PC-3 (cell line): ENCODE measurements around the gene SULT1C3. TPM values are rescaled to one million over a fixed set of nuclear protein-coding genes. Genes with fewer than 3 reads are reported as not detected.

Source experiments
- ATAC-seq: fragments of 200-7000 bp; cut with Tn5 transposase; 2 replicates; pipeline ENCODE4 v1.9.1; 2020; ENCODE audit warnings: mild to moderate bottlenecking, moderate library complexity
- BruUV-seq: library from RNA; stranded (reverse); fragments of 400-500 nt; replicated peaks from 2 replicates; lab custom pipeline; 2021; lab: Mats Ljungman, UMichigan
- CTCF ChIA-PET: fragments of 300-600 bp; sonication (Branson Sonifier 250); formaldehyde crosslinking; loops from one replicate; lab custom pipeline; 2022; ENCODE audit warnings: antibody characterized with exemption; lab: Charles Lee
- POLR2A ChIA-PET: fragments of 300-600 bp; sonication (Branson Sonifier 250); formaldehyde crosslinking; loops from one replicate; lab custom pipeline; 2022; ENCODE audit warnings: antibody characterized with exemption; ENCODE audit not compliant: unreplicated experiment; lab: Charles Lee
- DNase-seq: peaks from one replicate; pipeline ENCODE4 v3.0.0-alpha.2; 2015
- H2AFZ ChIP-seq: fragments of 300-600 bp; sonication (generic); 2 replicates; pipeline ENCODE4 v1.6.0; 2016; ENCODE audit warnings: antibody characterized with exemption, low read length
- H3F3A ChIP-seq: fragments of 300-600 bp; sonication (generic); one replicate; pipeline ENCODE4 v1.6.0; 2017; ENCODE audit warnings: antibody characterized with exemption, low read length, control low read depth, mild to moderate bottlenecking; ENCODE audit not compliant: unreplicated experiment
- H3K27ac ChIP-seq: fragments of 300-600 bp; sonication (generic); 2 replicates; pipeline ENCODE4 v1.5.1; 2016; ENCODE audit warnings: mild to moderate bottlenecking, low read length
- H3K27me3 ChIP-seq: fragments of 300-600 bp; sonication (generic); 2 replicates; pipeline ENCODE4 v1.6.1; 2016; ENCODE audit warnings: low read length, mixed read lengths
- H3K36me3 ChIP-seq: fragments of 300-600 bp; sonication (generic); 2 replicates; pipeline ENCODE4 v1.6.1; 2016; ENCODE audit warnings: low read depth, mixed run types, low read length, mixed read lengths
- H3K4me1 ChIP-seq: fragments of 300-600 bp; sonication (generic); 2 replicates; pipeline ENCODE4 v1.5.1; 2016; ENCODE audit warnings: low read length; ENCODE audit not compliant: insufficient read depth
- H3K4me2 ChIP-seq: fragments of 300-600 bp; sonication (generic); 2 replicates; pipeline ENCODE4 v1.6.0; 2016; ENCODE audit warnings: low read length
- H3K4me3 ChIP-seq: fragments of 300-600 bp; sonication (generic); 2 replicates; pipeline ENCODE4 v1.5.1; 2016; ENCODE audit warnings: mild to moderate bottlenecking, low read length, mixed read lengths
- H3K79me2 ChIP-seq: fragments of 300-600 bp; sonication (generic); 2 replicates; pipeline ENCODE4 v1.6.1; 2017; ENCODE audit warnings: low read length, mixed read lengths
- H3K9ac ChIP-seq: fragments of 300-600 bp; sonication (generic); 2 replicates; pipeline ENCODE4 v1.6.0; 2016; ENCODE audit warnings: mild to moderate bottlenecking, low read length
- H3K9me2 ChIP-seq: fragments of 300-600 bp; sonication (generic); replicated peaks from 2 replicates; pipeline ENCODE4 v1.6.1; 2016; ENCODE audit warnings: mixed run types, low read length, mixed read lengths
- H3K9me3 ChIP-seq: fragments of 300-600 bp; sonication (generic); 2 replicates; pipeline ENCODE4 v1.6.1; 2016; ENCODE audit warnings: low read length, mixed read lengths
- H4K20me1 ChIP-seq: fragments of 300-600 bp; sonication (generic); 2 replicates; pipeline ENCODE4 v1.6.1; 2016; ENCODE audit warnings: low read length, mixed read lengths
- CTCF ChIP-seq: fragments of 300-600 bp; sonication (generic); conservative IDR thresholded peaks from 2 replicates; pipeline ENCODE4 v1.5.1; 2017; ENCODE audit warnings: antibody characterized with exemption, low read depth, mild to moderate bottlenecking, low read length
- EZH2 ChIP-seq: fragments of 300-600 bp; sonication (generic); IDR thresholded peaks from one replicate; pipeline ENCODE4 v1.6.1; 2017; ENCODE audit warnings: antibody characterized with exemption, mild to moderate bottlenecking, low read length; ENCODE audit not compliant: unreplicated experiment
- EZH2phosphoT487 ChIP-seq: fragments of 300-600 bp; sonication (generic); IDR thresholded peaks from 2 replicates; pipeline ENCODE4 v1.6.1; 2018; ENCODE audit warnings: mild to moderate bottlenecking, antibody characterized with exemption, low read length, borderline replicate concordance
- intact Hi-C: fragments of 100-400 bp; cut with micrococcal nuclease; formaldehyde crosslinking; loops from 2 replicates; pipeline ENCODE4 v1.9.0; 2023
- total RNA-seq: library from RNA; depleted of rRNA; stranded (reverse); fragments of >200 nt; gene quantifications from 2 replicates; pipeline ENCODE4 v1.2.3, GENCODE V29; 2014

SULT1C3 gene
- total RNA-seq, 1 experiment from 2014 or later, result not detected

- POLR2A ChIA-PET, result interaction anchor here (0.6 kb wide), 1 partner anchor 358 kb away, joined by 11 read pairs; no protein-coding TSS in a partner anchor
- H3K9ac ChIP-seq, result no peak overlapping the region
- H2AFZ ChIP-seq, result peak overlapping the region; percentile 48
- H3K36me3 ChIP-seq, result no peaks in the 10 kb centered on the region
- no peak overlapping the region for H3K4me2 ChIP-seq
- H4K20me1 ChIP-seq, result no peaks in the 10 kb centered on the region
- no peak overlapping the region for H3K4me3 ChIP-seq
- BruUV-seq, result no TSS peak
- H3K27me3 ChIP-seq, result no peaks in the 10 kb centered on the region
- H3K4me1 ChIP-seq, result peaks cover 19% of the 10 kb centered on the region
- DNase-seq, result no peak
- intact Hi-C loops, result loop anchor here (5.0 to 10.0 kb wide), 3 partner anchors 53 to 255 kb away; partner anchors contain the start of gene GCC2
- TF ChIP-seq EZH2 (no peak), CTCF (no peak), EZH2phosphoT487 (no peak)
- H3K27ac ChIP-seq, result no peak overlapping the region
- H3K9me3 ChIP-seq, result no peaks in the 10 kb centered on the region
- H3K9me2 ChIP-seq, result no peaks in the 10 kb centered on the region
- no peaks in the 10 kb centered on the region for H3F3A ChIP-seq
- ATAC-seq, result peak; percentile 16; the same call in 1 of the 2 replicates
- H3K79me2 ChIP-seq, result no peaks in the 10 kb centered on the region
- CTCF ChIA-PET, result no interaction called here
These were observed 20.1 kb upstream of the SULT1C3 start for GRCh38 chr2:108219688-108220087.

- Histone ChIP-seq H3K27ac (no peak overlapping the region), H3K4me1 (peaks cover 19% of the 10 kb centered on the region), H3K36me3 (no peaks in the 10 kb centered on the region), H3K79me2 (no peaks in the 10 kb centered on the region), H4K20me1 (no peaks in the 10 kb centered on the region), H3K9me2 (no peaks in the 10 kb centered on the region), H3F3A (no peaks in the 10 kb centered on the region), H2AFZ (no peak overlapping the region), H3K4me2 (no peak overlapping the region), H3K27me3 (no peaks in the 10 kb centered on the region), H3K9me3 (no peaks in the 10 kb centered on the region), H3K4me3 (no peak overlapping the region), H3K9ac (no peak overlapping the region)
- intact Hi-C loops, result no loop called here
- CTCF ChIA-PET, result no interaction called here
- no peak for TF ChIP-seq EZH2
- no peak for TF ChIP-seq EZH2phosphoT487
- TF ChIP-seq CTCF, result no peak
- no peak for ATAC-seq
- POLR2A ChIA-PET, result interaction anchor here (0.6 kb wide), 1 partner anchor 358 kb away, joined by 11 read pairs; no protein-coding TSS in a partner anchor
- no peak for DNase-seq
- BruUV-seq, result no TSS peak
These were observed 19.6 kb upstream of the SULT1C3 start for GRCh38 chr2:108220191-108220590.

DNA sequence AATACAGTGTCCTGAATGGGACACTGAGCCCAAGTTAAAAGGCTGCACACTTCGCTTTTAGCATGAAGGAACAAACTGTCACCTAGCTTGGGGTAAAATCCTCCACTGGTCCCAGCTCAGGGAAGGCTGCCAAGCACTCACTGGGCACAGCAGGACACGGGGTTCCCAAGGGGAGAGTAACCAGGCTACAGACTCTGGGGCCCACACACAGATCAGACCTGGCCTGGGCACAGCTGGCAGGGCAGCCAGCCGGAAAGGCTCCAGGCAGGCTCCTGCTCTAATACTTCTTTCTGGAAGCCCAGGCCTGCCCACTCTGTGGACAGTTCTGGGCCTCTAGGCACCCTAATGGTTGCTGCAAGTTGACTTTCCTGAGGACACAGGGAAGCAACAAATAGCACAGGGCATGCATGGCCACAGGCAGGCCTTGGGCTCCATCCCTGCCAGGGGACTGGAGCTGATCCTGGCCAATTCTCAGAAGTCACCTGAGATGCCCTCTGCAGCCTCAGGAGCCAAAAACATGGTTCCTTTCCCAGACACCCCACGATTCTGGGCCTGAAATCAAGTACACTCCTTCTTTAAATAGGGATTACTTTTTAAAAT is 18.7 kb upstream of the SULT1C3 start:
- Histone ChIP-seq H3F3A (no peaks in the 10 kb centered on the region), H2AFZ (no peak overlapping the region), H3K27ac (no peak overlapping the region), H3K4me2 (no peak overlapping the region), H3K4me1 (peaks cover 10% of the 10 kb centered on the region), H4K20me1 (no peaks in the 10 kb centered on the region), H3K9me2 (no peaks in the 10 kb centered on the region), H3K4me3 (no peak overlapping the region), H3K36me3 (no peaks in the 10 kb centered on the region), H3K9ac (no peak overlapping the region), H3K9me3 (no peaks in the 10 kb centered on the region), H3K79me2 (no peaks in the 10 kb centered on the region), H3K27me3 (no peaks in the 10 kb centered on the region)
- intact Hi-C loops, result no loop called here
- TF ChIP-seq CTCF (no peak), EZH2 (no peak), EZH2phosphoT487 (no peak)
- BruUV-seq, result no TSS peak
- no peak for ATAC-seq
- DNase-seq, result no peak
- POLR2A ChIA-PET, result no interaction called here
- CTCF ChIA-PET, result no interaction called here
